DOHH2 (cell line): Measurements from ENCODE around the gene TRRAP.

Source experiments
- H3F3A ChIP-seq: fragments of 200-600 bp; sonication (generic), shearing (Covaris generic); 2 replicates; pipeline ENCODE4 v1.6.0; 2016; ENCODE audit warnings: antibody characterized with exemption, mild to moderate bottlenecking; ENCODE audit not compliant: control insufficient read depth, insufficient read depth
- H3K27ac ChIP-seq: fragments of 200-600 bp; sonication (generic); 2 replicates; pipeline ENCODE4 v1.5.1; 2014; ENCODE audit warnings: low read depth, mild to moderate bottlenecking, low read length, moderate library complexity
- H3K27me3 ChIP-seq: fragments of 200-600 bp; sonication (generic); 2 replicates; pipeline ENCODE4 v1.6.1; 2014; ENCODE audit warnings: mild to moderate bottlenecking, low read length, mixed read lengths; ENCODE audit not compliant: control insufficient read depth
- H3K36me3 ChIP-seq: fragments of 200-600 bp; sonication (generic); 2 replicates; pipeline ENCODE4 v1.6.1; 2014; ENCODE audit warnings: mild to moderate bottlenecking, low read length, moderate library complexity, mixed read lengths; ENCODE audit not compliant: control insufficient read depth
- H3K4me1 ChIP-seq: fragments of 200-600 bp; sonication (generic); 2 replicates; pipeline ENCODE4 v1.6.1; 2014; ENCODE audit warnings: mild to moderate bottlenecking, low read length, mixed read lengths; ENCODE audit not compliant: control insufficient read depth
- H3K4me2 ChIP-seq: fragments of 200-600 bp; sonication (generic); 2 replicates; pipeline ENCODE4 v1.6.0; 2014; ENCODE audit warnings: mild to moderate bottlenecking, low read length, moderate library complexity
- H3K4me3 ChIP-seq: fragments of 200-600 bp; sonication (generic); 2 replicates; pipeline ENCODE4 v1.5.1; 2014; ENCODE audit warnings: mild to moderate bottlenecking, low read length, mixed read lengths
- H3K79me2 ChIP-seq: fragments of 200-600 bp; sonication (generic); 2 replicates; pipeline ENCODE4 v1.6.1; 2014; ENCODE audit warnings: mild to moderate bottlenecking, low read length, mixed read lengths; ENCODE audit not compliant: control insufficient read depth
- H3K9me2 ChIP-seq: fragments of 200-600 bp; sonication (generic); replicated peaks from 2 replicates; pipeline ENCODE4 v1.6.1; 2014; ENCODE audit warnings: mild to moderate bottlenecking, low read length, mixed read lengths; ENCODE audit not compliant: control insufficient read depth
- H3K9me3 ChIP-seq: fragments of 200-600 bp; sonication (generic); 2 replicates; pipeline ENCODE4 v1.6.1; 2014; ENCODE audit warnings: antibody characterized with exemption, low read length, mixed read lengths; ENCODE audit not compliant: control insufficient read depth, insufficient read depth
- H4K20me1 ChIP-seq: fragments of 200-600 bp; sonication (generic); 2 replicates; pipeline ENCODE4 v1.6.0; 2014; ENCODE audit warnings: low read depth, mild to moderate bottlenecking, antibody characterized with exemption, low read length, moderate library complexity; ENCODE audit not compliant: control insufficient read depth, insufficient read depth
- CTCF ChIP-seq: fragments of 200-600 bp; sonication (generic); IDR thresholded peaks from one replicate; pipeline ENCODE4 v1.5.1; 2014; ENCODE audit warnings: antibody characterized with exemption, mild to moderate bottlenecking, low read depth, low read length; ENCODE audit not compliant: poor library complexity, severe bottlenecking
- EZH2phosphoT487 ChIP-seq: fragments of 200-600 bp; sonication (generic); IDR thresholded peaks from 2 replicates; pipeline ENCODE4 v1.6.1; 2017; ENCODE audit warnings: borderline replicate concordance, mild to moderate bottlenecking, antibody characterized with exemption, low read length, moderate library complexity, mixed read lengths

TRRAP gene

GRCh38 chr7:99014113-99014985 lies 136.0 kb downstream of the TRRAP start:
- Histone ChIP-seq H4K20me1 (no peaks in the 10 kb centered on the region), H3K27ac (no peak overlapping the region), H3K9me2 (no peaks in the 10 kb centered on the region), H3K27me3 (no peaks in the 10 kb centered on the region), H3K36me3 (peaks cover 77% of the 10 kb centered on the region), H3K9me3 (no peaks in the 10 kb centered on the region), H3F3A (no peaks in the 10 kb centered on the region), H3K4me2 (no peak overlapping the region), H3K79me2 (peaks cover 15% of the 10 kb centered on the region), H3K4me1 (no peaks in the 10 kb centered on the region), H3K4me3 (no peak overlapping the region)
- no peak for TF ChIP-seq EZH2phosphoT487
- no peak for TF ChIP-seq CTCF

GRCh38 chr7:99016196-99016595 lies 137.9 kb downstream of the TRRAP start:
- no peak overlapping the region for H3K4me2 ChIP-seq
- no peak overlapping the region for H3K4me3 ChIP-seq
- no peaks in the 10 kb centered on the region for H4K20me1 ChIP-seq
- no peaks in the 10 kb centered on the region for H3K4me1 ChIP-seq
- peaks cover 15% of the 10 kb centered on the region for H3K79me2 ChIP-seq
- no peak overlapping the region for H3K27ac ChIP-seq
- H3K27me3 ChIP-seq, result no peaks in the 10 kb centered on the region
- H3K9me3 ChIP-seq, result no peaks in the 10 kb centered on the region
- H3K36me3 ChIP-seq, result peaks cover 76% of the 10 kb centered on the region
- peaks cover 9% of the 10 kb centered on the region; the same call in 1 of the 2 replicates for H3F3A ChIP-seq
- no peaks in the 10 kb centered on the region for H3K9me2 ChIP-seq
- TF ChIP-seq CTCF, result no peak
- TF ChIP-seq EZH2phosphoT487, result no peak

- Histone ChIP-seq H3K79me2 (peaks cover 19% of the 10 kb centered on the region), H3K4me2 (no peak overlapping the region), H3K27ac (no peak overlapping the region), H3K9me3 (no peaks in the 10 kb centered on the region), H3K27me3 (no peaks in the 10 kb centered on the region), H3K4me3 (no peak overlapping the region), H3K4me1 (no peaks in the 10 kb centered on the region), H3K36me3 (peaks cover 52% of the 10 kb centered on the region), H3K9me2 (no peaks in the 10 kb centered on the region), H3F3A (peaks cover 9% of the 10 kb centered on the region; the same call in 1 of the 2 replicates), H4K20me1 (no peaks in the 10 kb centered on the region)
- TF ChIP-seq CTCF (no peak), EZH2phosphoT487 (no peak)
Observed at GRCh38 chr7:99019523-99020412, 141.4 kb downstream of the TRRAP start.
